GM18907 (cell line): ENCODE measurements around the gene CENPO.

Experiments
- ATAC-seq: cut with Tn5 transposase; IDR thresholded peaks from one replicate; pipeline ENCODE4 v1.9.1; 2021; ENCODE audit warnings: mild to moderate bottlenecking, moderate library complexity; ENCODE audit not compliant: unreplicated experiment

CENPO gene

DNA sequence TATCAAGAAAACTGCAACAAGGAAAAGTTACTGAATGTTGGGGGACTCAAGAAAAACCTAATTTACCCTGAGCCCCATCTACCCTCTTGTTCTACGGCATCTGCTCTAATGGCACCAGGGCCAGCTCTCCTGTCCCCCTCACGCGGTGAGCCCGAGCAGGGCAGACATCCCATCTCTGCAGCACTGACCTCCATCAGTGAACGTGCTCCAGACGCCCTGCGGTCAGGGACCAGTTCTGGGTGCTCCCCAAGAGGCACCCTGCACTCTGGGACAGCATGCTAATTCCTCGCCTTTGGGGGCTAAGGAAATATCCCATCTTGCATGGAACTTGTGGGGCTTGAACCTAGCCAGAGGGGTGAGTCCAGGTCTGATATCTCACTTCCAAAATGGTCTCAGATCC lies 43.0 kb downstream of the CENPO start:
- no peak for ATAC-seq

DNA sequence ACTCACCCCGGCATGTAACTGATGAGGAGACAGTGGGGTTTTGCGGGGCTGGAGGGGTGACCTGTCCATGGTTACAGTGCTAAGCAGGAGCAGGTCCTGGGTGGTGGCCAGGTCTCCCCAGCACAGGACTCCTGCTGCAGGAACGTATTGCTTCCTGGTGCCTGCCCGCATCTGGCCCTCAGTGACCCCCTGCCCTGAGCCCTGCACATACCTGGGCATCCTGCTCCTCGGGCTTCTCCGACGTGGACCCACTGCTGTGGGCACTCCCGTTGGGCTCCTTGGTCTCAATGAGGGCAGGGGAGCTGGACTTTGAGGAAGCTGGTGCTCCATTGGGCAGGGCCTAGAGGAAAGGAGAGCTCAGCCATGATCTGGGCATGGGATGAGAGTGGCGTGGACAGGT lies 43.5 kb downstream of the CENPO start:
- no peak for ATAC-seq

- no peak for ATAC-seq
Measured at GRCh38 chr2:24837996-24838513, 44.8 kb downstream of the CENPO start.

DNA sequence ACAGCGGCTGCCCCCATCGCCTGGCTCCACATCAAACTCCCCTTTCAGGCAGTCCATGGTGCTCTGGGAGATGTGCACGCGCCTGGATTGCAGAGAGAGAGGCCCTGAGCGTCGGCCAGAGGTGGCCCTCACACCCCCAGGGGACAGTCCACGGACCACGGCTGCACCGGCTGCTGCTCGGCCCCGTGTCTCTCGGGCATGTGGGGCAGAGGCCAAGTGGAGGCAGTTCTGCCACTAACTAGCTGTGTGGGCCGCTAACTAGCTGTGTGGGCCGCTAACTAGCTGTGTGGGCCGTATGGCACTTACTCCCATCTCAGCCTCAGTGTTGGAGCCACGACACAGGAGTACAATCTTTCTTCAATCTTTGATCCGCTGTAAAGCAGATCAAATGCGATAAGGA lies 45.3 kb downstream of the CENPO start:
- no peak for ATAC-seq

- no peak for ATAC-seq
Measured at GRCh38 chr2:24839729-24840128, 46.5 kb downstream of the CENPO start.

GRCh38 chr2:24840164-24840869 lies 47.1 kb downstream of the CENPO start:
- ATAC-seq: no peak

DNA sequence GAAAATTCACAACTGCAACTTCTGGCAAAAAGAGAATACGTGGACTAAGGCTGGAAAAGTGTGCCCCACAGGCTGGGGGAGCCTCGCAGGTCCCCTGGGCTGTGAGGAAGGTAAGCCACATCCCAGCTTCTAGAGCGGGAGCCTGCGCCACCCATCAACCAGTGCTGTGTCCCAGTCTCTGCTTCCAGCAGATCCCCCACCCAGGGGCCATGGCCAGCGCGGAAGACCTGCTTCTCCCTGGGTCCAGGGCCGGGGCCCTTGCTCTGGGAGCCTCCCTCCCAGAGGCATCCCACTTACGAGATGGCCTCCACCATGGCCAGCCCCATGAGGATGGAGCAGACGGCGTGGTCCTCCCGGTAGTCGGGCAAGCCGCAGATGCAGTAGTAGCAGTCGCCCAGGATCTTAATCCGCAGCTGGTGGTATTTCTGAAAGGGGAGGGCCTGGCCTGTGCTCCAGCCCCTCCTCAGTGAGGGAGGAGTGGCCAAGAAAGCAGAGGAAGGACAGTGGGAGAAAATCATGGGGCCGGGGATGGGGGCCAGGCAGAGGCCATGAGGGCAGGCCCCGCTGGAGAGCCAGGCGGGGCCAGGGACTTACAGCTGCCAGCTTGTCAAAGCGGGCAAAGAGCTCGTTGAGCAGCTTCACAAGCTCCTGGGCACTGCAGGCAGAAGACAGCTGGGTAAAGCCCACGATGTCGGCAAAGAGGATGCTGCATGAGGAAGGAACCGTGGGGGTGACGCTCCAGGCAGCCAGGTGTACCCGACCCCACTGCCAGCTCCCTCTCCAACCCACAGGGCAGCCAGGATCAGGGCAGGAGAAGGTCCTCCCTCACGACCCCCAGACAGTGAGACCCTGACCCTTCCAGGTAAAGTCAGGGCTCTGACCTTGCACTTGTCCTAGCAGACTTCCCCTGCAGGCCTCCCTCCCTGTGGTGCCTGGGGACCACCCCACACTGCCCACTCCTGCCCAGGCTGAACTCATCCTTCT lies 48.0 kb downstream of the CENPO start:
- no peak for ATAC-seq

DNA sequence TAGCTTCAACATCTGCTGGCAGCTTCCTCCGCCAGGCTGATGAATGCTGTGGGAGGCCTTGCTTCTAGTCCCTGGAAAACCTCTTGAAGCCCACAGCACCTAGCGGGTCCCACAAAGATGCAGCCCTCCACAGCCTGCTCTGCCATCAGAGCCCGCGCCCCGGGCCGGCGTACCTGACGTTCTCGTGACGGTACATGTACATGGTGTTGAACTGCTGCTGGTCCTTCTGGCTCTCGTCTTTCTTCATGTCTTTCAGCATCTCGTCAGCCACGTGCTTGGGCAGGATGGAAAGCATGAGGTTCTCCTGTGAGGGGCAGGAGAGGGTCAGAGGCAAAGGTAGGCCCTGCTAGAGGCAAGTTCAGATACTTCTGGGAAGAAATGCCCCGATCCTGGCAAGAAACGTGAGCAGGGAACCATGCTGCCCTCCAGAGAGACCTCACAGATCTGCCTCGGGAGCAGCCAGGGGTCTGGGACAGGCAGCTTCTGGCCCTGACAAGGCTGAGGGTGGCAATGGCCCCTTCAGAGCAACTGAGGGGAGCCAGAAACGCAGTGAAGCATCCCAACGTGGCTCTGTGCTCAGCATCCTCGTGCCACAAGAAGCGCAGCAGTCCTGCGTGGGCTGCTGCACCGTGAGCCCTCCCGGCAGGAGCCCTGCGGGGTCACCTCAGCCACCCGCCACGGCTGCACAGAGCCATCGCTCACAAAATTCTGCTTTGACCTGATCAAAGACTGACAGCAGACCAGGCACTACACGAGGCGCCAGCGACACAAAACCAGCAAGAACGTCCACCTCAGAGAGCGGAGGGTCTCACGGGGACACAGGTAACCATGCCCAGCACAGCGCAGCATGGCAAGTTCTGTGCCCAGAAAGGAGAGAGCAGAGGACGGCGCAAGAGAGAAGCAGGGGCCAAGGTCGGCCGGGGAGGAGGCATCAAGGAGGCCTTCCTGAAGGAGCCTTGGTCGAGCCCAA lies 49.1 kb downstream of the CENPO start:
- no peak for ATAC-seq

DNA sequence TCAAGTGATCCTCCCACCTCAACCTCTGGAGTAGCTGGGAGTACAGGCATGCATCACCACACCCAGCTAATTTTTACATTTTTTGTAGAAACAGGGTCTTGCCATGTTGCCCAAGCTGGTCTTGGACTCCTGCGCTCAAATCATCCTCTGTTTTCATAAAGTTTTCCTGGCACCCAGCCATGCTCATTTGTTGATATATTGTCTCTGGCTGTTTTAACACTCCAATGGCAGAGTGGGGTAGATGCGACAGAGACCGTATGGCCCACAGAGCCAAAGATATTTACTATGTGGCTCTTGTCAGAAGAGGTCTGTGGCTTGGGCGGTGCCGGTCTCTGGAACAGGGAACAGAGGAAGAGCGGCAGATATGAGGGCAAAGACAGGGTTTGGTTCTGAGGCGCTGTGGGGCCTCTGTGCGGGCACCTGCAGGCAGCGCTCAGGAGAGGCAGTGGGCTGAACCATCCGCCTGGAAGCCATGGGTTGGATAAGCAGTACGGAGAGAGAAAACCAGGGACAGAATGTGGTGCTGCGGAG lies 50.2 kb downstream of the CENPO start:
- ATAC-seq: no peak

DNA sequence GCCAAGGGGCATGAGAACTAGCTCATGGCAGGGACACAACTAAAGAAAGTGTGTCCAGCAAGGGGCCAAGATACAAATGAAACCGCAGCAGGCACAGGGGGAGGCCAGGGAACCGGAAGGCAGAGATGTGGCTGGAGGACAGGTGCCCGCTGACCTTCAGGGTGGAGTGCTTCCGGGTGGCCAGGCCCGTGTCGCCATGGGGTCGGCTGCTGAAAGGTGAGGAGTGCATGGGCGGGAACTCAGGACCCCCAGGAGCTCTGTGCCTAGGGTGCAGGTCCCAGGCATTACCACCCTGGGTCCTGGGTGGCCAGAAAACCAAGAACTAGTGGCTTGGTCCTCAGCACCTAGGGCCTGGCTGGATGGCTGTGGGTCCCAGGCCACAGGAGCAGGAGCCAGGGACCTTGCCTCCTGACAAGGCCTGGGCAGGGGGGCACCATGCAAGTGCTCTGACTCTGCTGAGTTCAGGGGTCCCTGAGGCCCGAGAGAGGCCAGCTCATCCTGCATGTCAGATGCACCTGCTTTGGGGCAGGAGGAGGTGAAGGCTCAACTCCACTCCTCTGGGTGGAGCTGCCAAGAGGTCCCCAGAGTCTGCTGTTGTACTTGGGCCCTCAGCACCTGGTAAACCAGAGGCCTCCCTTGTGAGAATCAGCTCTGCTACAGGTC lies 50.9 kb downstream of the CENPO start:
- no peak for ATAC-seq

DNA sequence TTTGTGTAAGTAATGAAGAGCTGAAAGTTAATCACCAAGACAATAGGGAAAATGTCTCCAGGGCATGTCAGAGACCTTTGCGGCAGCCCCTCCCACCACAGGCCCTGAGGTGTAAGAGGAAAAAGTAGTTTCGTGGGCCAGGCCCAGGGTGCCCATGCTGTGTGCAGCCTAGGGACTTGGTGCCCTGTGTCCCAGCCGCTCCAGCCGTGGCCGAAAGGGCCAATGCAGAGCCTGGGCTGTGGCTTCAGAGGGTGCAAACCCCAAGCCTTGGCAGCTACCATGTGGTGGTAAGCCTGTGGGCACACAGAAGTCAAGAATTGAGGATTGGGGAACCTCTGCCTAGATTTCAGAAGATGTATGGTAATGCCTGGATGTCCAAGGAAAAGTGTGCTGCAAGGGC lies 52.5 kb downstream of the CENPO start:
- no peak for ATAC-seq

DNA sequence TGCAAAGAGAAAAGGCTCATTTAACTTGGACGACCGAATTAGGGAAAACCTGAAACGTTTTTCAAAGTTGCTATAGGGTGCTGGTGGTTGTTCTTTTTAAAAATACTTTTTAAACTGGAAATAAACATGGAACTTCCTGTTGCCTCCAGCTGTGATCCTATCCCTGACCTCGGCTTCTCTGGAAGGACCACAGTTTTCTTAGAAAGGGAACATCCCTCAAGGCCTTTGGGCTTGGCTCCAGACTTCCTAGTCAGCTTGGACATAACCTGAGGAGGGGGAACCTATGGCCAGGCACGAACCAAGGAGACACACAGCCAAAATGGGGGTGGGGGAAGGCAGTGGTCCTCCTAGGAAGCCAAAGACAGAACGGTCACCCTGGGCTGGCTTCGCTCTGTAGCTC lies 57.7 kb downstream of the CENPO start:
- ATAC-seq: no peak

- no peak for ATAC-seq
Measured at GRCh38 chr2:24852026-24852425, 58.8 kb downstream of the CENPO start.

GRCh38 chr2:24852431-24853020 lies 59.3 kb downstream of the CENPO start:
- no peak for ATAC-seq

DNA sequence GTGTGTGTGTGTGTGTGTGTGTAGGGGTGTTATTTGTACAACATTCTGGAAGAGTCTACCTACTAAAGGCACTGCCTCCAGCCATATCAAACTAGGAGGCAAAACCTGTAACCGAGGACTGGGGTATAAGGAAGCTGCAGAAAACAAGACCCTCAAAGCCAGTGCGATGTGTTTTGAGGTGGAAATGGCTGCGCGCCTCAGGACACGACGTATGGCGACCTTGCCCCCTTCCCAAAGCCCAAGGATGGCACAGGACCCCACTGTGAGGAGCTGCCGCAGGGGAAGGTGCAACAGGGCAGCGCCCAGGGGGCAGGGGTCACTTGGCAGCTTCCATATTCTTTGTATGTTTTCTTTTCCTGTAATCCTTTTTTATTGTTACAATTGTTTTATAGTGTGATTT lies 59.8 kb downstream of the CENPO start:
- no peak for ATAC-seq

- ATAC-seq: no peak
Measured at GRCh38 chr2:24853996-24854395, 60.8 kb downstream of the CENPO start.

- no peak for ATAC-seq
Measured at GRCh38 chr2:24855022-24855622, 61.9 kb downstream of the CENPO start.

DNA sequence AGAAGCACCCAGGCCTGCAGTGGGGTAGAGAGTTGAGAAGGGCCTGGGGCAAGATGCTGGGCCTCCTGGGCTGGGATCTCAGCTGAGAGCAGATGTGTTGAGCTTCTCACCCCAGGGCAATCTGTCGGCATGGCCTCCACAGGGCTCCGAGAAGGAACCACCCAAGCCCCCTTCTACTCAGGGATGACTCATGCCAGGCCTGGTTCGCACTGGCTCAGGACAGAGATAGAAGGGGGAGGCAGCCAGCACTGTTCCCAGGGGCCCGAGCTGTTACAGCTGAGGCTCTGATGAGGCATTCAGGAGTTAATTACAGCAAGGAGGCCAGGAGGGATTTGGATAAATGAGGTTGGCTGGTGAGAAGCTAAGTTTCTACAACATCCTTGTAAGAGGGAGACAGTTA lies 62.5 kb downstream of the CENPO start:
- ATAC-seq: no peak

DNA sequence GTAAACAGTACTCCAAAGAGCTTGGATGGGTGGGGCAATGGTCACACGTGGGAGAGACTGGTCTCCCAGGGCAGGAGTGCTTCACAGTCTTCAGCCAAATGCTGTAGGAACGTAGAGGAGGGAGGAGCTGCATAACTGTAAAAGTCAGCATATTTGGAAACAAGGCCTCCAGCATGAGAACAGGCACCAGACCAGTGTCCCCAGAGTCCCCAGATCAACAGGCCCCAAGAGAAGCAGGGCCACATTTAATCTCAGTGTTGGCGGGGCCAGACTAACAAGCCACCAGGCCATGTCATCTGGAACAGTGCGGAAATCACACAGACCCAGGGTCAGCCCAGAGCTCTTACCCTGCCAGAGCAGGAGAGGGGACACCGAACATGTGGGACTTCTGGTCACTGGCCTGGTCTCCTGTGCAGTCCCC lies 63.6 kb downstream of the CENPO start:
- ATAC-seq: no peak
